Gastrocnemius medialis (tissue), 4 donors: ENCODE data around the gene ANKRD12.

Source experiments
- CTCF ChIP-seq, 5 experiments: fragments of 450-650 bp in 3 of 5; fragments of 200-600 bp in 2 of 5; sonication (generic) in 2 of 5; IDR thresholded peaks in 4 of 5; conservative IDR thresholded peaks in 1 of 5; 1 replicate in 4 of 5; 2 replicates in 1 of 5; pipeline ENCODE4 v1.5.1; 2016 to 2019; ENCODE audit warnings: antibody characterized with exemption in 5 of 5, mild to moderate bottlenecking in 3 of 5, moderate library complexity in 3 of 5
- POLR2A ChIP-seq, 2 donors: fragments of 450-650 bp; IDR thresholded peaks; one replicate each; pipeline ENCODE4 v1.6.1; 2017; ENCODE audit warnings: antibody characterized with exemption in 2 of 2, mild to moderate bottlenecking in 2 of 2, moderate library complexity in 2 of 2

- no peak for TF ChIP-seq CTCF (IDR thresholded peaks at IDR 0.05 in 4 of 5, conservative IDR thresholded peaks at IDR 0.05 in 1 of 5)
- no peak for TF ChIP-seq POLR2A (IDR thresholded peaks at IDR 0.05)
Observed at GRCh38 chr18:9223356-9223755, 86.8 kb downstream of the ANKRD12 start.
